ENCODE results near the gene CA9. TPM values are rescaled to one million over a fixed set of nuclear protein-coding genes. Genes with fewer than 3 reads are reported as not detected.

Gene CA9
- total RNA-seq, 2 donors from 2014 or later, result 1.8 to 5.9 TPM

- Histone ChIP-seq H3K4me1 (no peaks in the 10 kb centered on the region), H3K9ac (ENCODE audit: low read depth in 2 of 2, low read length in 2 of 2) (no peak overlapping the region), H3K9me3 (no peaks in the 10 kb centered on the region), H3K27ac (no peak overlapping the region), H3K27me3 (no peaks in the 10 kb centered on the region), H3K36me3 (peaks cover 65% of the 10 kb centered on the region), H3K4me3 (no peak overlapping the region)
- TF ChIP-seq, protein P1, sequence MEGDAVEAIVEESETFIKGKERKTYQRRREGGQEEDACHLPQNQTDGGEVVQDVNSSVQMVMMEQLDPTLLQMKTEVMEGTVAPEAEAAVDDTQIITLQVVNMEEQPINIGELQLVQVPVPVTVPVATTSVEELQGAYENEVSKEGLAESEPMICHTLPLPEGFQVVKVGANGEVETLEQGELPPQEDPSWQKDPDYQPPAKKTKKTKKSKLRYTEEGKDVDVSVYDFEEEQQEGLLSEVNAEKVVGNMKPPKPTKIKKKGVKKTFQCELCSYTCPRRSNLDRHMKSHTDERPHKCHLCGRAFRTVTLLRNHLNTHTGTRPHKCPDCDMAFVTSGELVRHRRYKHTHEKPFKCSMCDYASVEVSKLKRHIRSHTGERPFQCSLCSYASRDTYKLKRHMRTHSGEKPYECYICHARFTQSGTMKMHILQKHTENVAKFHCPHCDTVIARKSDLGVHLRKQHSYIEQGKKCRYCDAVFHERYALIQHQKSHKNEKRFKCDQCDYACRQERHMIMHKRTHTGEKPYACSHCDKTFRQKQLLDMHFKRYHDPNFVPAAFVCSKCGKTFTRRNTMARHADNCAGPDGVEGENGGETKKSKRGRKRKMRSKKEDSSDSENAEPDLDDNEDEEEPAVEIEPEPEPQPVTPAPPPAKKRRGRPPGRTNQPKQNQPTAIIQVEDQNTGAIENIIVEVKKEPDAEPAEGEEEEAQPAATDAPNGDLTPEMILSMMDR (IDR thresholded peaks at IDR 0.05), result no peak
- intact Hi-C loops (cut with DNase I), result no loop called here
- no peak for DNase-seq
Measured at GRCh38 chr9:35706951-35707350, 33.2 kb downstream of the CA9 start.

DNA sequence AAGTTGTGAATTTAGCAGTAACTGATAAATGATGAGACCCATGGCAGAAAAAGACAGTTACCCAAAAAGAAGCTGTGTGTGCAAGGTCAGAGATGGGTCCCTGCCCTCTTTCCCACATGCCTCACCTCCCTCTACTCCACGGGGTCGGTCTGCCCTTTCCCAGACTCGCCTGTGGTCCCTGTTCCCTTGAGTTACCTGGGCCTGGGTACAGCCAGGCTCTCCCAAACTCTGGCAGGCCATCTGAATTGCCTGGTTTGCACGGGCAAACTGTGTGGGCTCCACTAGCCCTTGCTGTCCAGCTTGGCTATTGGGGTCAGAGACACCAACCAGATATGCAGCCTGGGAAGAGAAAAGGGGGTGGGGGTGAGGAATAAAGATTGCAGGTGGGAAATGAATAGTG lies 34.4 kb downstream of the CA9 start:
- H3K9ac ChIP-seq (ENCODE audit: low read depth in 2 of 2, low read length in 2 of 2), result no peak overlapping the region
- H3K9me3 ChIP-seq, result no peaks in the 10 kb centered on the region
- no peak overlapping the region for H3K4me3 ChIP-seq
- TF ChIP-seq, protein P1 (IDR thresholded peaks at IDR 0.05), result no peak
- no peak for DNase-seq
- H3K36me3 ChIP-seq, result peaks cover 62% of the 10 kb centered on the region
- no peaks in the 10 kb centered on the region for H3K4me1 ChIP-seq
- intact Hi-C loops (cut with DNase I), result no loop called here
- no peaks in the 10 kb centered on the region for H3K27me3 ChIP-seq
- H3K27ac ChIP-seq, result no peak overlapping the region

- TF ChIP-seq, protein P1 (IDR thresholded peaks at IDR 0.05), result no peak
- DNase-seq, result no peak
- H3K36me3 ChIP-seq, result peaks cover 64% of the 10 kb centered on the region
Measured at GRCh38 chr9:35710818-35711500, 37.2 kb downstream of the CA9 start.

DNA sequence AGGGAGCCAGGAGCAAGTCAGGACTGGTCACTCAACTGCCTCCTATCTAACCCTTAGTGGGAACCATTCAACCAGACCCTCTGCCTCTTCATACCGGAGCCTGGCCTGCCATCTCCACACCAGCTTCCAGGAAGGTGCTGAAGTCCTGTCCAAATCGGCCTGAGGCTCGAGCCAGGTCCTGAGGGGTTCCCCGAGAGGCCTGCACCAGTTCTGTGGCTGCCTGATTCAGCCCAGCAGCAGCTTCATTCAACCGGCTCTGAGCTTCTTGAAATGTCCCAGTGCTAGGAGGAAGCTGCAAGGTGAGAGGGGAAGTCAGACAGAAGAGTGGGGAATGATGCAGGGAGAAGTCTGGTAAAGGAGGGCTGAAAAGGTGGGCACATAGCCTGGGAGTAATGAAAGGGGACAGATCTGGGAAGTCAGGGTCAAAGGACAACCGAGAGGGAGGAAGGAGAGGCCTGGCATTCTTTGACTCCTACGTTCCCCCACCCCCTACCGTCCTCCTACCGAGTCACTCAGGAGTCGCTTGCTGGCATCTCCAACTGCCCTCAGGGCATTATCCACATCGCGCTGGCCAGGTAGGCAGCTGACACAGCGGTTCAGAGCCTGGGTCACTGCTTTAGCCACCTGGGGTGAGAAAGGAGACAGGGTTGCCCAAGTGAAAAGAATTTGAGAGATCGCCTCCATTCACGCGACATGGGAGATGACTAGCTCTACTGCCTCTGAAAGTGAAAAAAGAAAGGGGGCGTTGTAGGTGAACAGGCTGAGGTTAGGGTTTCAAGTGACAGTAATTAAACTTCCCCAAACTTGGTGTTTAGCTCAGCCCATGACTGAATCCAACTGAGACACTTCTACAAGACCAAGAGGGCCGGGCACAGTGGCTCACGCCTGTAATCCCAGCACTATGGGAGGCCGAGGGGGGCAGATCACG lies 38.0 kb downstream of the CA9 start:
- H3K36me3 ChIP-seq, result peaks cover 56% of the 10 kb centered on the region
- H3K27ac ChIP-seq, result no peak overlapping the region
- H3K4me1 ChIP-seq, result no peaks in the 10 kb centered on the region
- no peaks in the 10 kb centered on the region for H3K9me3 ChIP-seq
- TF ChIP-seq, protein P1 (IDR thresholded peaks at IDR 0.05), result no peak
- no peaks in the 10 kb centered on the region for H3K27me3 ChIP-seq
- H3K9ac ChIP-seq (ENCODE audit: low read depth in 2 of 2, low read length in 2 of 2), result no peak overlapping the region
- H3K4me3 ChIP-seq, result no peak overlapping the region
- no peak for DNase-seq
- intact Hi-C loops (cut with DNase I), result no loop called here

More at GRCh38 chr9:35710818-35711500, 37.2 kb downstream of the CA9 start:
- Histone ChIP-seq H3K4me1 (no peaks in the 10 kb centered on the region), H3K27ac (no peak overlapping the region), H3K9ac (ENCODE audit: low read depth in 2 of 2, low read length in 2 of 2) (no peak overlapping the region), H3K4me3 (no peak overlapping the region), H3K9me3 (no peaks in the 10 kb centered on the region), H3K27me3 (no peaks in the 10 kb centered on the region)
- intact Hi-C loops (cut with DNase I), result no loop called here

GRCh38 chr9:35712762-35713400 lies 39.2 kb downstream of the CA9 start:
- TF ChIP-seq, protein P1 (IDR thresholded peaks at IDR 0.05), result no peak
- DNase-seq, result no peak
- Histone ChIP-seq H3K27me3 (no peaks in the 10 kb centered on the region), H3K4me1 (no peaks in the 10 kb centered on the region), H3K9ac (ENCODE audit: low read depth in 2 of 2, low read length in 2 of 2) (no peak overlapping the region), H3K9me3 (no peaks in the 10 kb centered on the region), H3K27ac (no peak overlapping the region), H3K36me3 (peaks cover 54% of the 10 kb centered on the region), H3K4me3 (no peak overlapping the region)
- intact Hi-C loops (cut with DNase I), result no loop called here
